GM12874 (cell line): Measurements from ENCODE around the gene CSF1.

ENCODE experiments used
- CTCF ChIP-seq: IDR thresholded peaks from 2 replicates; pipeline ENCODE4 v1.5.1; 2011; ENCODE audit warnings: low read depth, mild to moderate bottlenecking, control low read depth, low read length, moderate library complexity; ENCODE audit not compliant: insufficient read depth

CSF1 gene

DNA sequence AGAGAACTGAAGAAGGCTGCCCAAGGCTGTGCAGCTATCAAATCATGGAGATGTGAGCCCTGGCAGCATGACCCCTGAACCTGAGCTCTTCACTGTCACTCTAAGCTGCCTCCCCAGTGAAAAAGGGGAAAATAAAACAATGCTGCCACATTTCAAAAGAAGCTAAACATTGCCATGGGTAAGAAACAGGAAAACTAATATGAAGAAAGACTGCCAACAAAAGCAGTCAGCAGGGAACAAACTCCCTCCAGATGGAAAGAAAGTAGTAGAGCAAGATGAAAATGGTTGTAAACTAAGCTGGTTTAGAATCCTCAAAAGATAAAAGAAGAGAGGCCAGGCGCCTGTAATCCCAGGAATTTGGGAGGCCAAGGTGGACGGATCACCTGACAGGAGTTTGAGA, 36.2 kb upstream of the CSF1 start:
- TF ChIP-seq CTCF, result no peak

- TF ChIP-seq CTCF, result no peak
Measured at GRCh38 chr1:109875874-109876273, 34.8 kb upstream of the CSF1 start.

GRCh38 chr1:109876617-109877316, 33.9 kb upstream of the CSF1 start:
- TF ChIP-seq CTCF, result no peak

DNA sequence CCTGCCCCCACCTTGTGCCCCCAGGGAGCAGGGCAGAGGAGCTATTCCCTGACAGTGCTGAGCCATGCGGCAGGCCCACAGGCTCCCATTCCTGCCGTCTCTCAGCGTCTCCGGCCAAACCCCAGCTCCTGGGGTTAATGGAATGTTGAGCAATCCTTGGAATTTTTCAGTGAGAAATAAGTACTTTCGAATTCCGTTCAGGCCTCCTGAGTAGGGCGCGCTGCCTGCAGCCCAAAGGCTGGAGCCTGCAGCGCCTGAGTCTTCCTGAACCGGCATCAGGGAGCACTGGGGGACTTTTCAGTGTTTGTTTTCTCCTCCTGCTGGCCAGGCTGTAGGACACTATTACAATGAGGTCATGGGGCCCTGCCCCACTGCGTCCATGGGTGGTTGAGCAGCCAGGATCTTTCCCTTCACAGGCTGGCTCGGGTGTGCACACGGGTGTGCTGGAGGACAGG, 33.3 kb upstream of the CSF1 start:
- TF ChIP-seq CTCF, result no peak

- no peak for TF ChIP-seq CTCF
Measured at GRCh38 chr1:109877776-109878175, 32.9 kb upstream of the CSF1 start.

GRCh38 chr1:109878531-109879104, 32.0 kb upstream of the CSF1 start:
- no peak for TF ChIP-seq CTCF

GRCh38 chr1:109879881-109880525, 30.6 kb upstream of the CSF1 start:
- TF ChIP-seq CTCF, result no peak
